ENCODE results near the gene PPP1R7.

PPP1R7 gene

DNA sequence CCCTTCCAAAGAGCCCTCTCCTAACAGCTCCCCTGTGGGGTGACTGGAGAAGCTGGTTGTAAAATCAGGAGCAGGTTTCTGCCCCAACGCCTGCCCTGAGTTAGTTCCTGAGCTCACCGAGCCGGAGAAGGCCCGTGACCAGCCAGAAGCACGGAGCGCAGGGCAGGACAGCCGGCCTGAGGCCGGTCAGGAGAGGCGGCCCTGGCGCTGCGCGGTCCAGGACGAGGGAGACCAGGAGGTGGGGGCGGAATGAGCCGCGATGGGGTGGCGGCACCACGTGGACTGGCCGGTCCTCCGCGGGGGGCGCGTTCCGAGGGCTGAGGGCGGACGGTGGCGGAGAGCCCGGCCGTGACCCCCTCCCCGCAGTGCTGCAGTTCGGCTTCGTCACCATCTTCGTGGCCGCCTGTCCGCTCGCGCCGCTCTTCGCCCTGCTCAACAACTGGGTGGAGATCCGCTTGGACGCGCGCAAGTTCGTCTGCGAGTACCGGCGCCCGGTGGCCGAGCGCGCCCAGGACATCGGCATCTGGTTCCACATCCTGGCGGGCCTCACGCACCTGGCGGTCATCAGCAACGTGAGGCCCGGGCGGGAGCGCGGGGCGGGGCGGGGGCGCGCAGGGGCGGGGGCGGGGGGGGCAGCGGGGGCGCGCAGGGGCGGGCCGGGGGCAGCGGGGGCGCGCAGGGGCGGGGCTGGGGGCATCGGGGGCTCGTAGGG is 67.2 kb downstream of the PPP1R7 start:
- peak; percentile 65 to 88 for DNase-seq

DNA sequence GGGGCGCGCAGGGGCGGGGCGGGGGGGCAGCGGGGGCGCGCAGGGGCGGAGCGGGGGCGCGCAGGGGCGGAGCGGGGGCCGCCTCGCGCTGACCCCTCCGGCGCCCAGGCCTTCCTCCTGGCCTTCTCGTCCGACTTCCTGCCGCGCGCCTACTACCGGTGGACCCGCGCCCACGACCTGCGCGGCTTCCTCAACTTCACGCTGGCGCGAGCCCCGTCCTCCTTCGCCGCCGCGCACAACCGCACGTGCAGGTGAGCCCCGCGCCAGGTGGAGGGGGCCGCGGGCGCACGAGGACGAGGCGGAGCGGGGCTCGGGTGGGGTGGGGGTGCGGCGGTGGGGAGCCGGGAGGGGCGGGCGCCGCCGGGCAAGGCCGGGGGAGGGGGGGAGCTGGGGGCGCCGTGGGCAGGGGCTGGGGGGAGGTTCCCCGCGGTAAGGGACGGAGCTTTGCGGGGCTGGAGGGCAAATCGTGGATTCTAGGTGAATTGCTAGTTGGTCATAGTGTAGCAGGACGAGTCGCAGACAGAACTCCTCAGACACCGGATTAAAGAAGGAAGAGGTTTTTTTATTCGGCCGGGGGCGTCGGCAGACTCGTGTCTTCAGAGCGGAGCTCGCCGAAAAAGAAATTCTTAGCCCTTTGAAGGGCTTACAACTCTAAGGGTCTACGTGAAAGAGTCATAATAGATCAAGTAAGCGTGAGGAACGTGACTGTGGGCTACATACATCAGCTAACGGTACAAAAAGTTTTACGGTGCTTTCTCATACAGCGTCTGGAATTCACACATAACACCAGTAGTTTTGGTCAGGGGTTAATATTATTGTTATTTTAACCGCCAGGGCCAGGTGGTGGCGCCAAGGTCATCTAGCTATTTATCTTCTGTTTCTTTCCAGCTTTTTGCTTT is 68.1 kb downstream of the PPP1R7 start:
- peak in 1 of 2 experiments; percentile 73 for DNase-seq

DNA sequence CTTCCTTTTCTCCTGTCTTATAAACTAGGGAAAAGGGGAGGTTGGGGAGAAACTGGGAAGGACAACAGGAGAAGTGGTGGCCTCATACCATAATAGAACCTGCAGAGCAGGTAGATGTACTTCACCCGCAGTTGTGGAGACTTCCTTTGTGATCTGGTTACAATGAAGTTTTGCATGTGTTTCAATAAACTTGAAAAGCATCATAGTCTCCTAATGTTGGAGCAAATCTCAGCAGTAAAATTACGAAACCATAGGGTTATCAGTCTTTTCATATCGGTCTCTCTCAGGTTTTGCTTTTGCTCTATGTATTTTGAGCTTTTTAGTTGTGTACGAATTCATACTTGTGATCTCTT is 68.7 kb downstream of the PPP1R7 start:
- peak in 1 of 2 experiments; percentile 60 for DNase-seq

DNA sequence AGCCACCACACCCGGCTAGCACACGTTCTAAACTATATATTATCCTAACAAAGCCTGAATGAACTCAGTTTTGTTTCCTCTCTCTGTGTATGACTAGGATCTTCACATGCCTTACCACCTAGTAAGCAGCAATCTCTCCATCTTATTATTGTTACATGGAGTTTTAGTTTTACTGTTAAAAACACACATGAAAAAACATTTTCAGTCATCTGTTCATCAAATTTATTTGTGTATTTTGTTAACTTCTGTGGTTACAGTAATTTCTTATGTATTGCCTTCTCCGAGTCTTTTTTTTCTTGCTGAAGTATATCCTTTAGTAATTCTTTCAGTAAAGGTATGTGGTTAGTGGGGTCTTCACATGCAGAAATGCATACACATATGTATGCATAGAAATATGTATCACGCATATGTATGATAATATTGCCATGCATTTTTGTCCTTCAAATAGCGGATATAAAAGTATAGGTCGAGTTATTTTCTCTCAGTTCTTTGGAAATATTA is 69.6 kb downstream of the PPP1R7 start:
- DNase-seq: no peak

DNA sequence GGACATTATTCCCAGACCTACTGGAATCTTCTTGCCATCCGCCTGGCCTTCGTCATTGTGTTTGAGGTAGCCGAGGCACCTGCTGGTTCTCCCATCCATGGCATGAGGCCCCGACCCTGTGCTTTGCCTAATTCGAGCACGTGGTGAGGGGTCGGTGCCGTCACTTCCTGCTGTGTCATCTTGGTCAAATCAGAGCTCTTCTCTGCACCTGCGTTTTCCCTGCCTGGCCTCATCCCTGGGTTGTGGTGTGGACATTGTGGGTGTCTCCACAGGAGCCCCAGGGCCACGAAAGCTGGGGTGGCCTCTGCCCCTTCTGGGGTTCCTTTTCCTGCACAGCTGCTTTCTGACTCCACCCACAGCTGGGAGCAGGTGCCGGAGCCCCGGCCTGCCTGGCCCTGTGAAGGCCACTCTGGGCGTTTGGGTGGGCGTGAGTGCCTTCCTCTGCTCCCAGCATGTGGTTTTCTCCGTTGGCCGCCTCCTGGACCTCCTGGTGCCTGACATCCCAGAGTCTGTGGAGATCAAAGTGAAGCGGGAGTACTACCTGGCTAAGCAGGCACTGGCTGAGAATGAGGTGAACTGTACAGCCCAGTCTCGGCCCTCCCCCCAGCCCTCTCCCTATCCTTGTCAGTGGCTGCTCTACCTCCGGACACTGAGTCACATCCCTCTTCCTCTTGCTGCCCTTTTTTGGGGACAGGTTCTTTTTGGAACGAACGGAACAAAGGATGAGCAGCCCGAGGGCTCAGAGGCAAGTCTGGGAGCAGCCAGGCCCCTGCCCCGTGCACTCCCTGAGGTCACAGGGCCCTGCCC is 73.1 kb downstream of the PPP1R7 start:
- DNase-seq: no peak

DNA sequence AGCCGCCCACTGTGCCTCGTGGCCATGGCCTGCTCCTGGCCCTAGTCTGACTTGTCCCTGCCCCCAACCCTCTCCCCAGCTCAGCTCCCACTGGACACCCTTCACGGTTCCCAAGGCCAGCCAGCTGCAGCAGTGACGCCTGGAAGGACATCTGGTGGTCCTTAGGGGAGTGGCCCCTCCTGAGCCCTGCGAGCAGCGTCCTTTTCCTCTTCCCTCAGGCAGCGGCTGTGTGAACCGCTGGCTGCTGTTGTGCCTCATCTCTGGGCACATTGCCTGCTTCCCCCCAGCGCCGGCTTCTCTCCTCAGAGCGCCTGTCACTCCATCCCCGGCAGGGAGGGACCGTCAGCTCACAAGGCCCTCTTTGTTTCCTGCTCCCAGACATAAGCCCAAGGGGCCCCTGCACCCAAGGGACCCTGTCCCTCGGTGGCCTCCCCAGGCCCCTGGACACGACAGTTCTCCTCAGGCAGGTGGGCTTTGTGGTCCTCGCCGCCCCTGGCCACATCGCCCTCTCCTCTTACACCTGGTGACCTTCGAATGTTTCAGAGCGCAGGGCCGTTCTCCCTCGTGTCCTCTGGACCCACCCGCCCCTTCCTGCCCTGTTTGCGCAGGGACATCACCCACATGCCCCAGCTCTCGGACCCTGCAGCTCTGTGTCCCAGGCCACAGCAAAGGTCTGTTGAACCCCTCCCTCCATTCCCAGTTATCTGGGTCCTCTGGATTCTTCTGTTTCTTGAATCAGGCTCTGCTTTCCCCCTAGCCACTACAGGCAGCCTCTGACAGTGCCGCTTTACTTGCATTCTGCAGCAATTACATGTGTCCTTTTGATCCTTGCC is 74.0 kb downstream of the PPP1R7 start:
- DNase-seq: peak in 1 of 2 experiments; percentile 59

DNA sequence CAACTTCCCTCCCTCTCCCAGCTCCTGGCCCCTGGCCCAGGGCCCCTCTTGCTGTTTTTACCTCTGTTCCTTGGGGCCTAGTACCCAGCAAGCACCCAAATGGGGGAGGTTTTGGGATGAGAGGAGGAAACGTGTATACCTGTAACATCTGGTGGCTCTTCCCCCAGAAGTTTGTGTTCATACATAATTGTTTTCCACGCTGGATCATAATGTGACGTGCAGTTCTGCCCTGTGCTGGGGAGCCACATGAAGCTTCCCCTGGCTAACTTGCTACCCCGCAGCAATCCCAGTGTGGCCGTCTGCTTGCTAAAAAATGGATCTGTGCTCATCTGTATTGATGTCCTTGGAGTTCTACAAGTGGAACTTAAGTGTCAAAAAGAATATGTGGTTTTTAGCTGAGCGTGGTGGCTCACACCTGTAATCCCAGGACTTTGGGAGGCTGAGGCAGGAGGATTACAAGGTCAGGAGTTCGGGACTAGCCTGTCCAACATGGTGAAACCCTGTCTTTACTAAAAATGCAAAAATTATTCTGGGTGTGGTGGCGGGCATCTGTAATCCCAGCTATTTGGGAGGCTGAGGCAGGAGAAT is 74.7 kb downstream of the PPP1R7 start:
- DNase-seq: no peak

DNA sequence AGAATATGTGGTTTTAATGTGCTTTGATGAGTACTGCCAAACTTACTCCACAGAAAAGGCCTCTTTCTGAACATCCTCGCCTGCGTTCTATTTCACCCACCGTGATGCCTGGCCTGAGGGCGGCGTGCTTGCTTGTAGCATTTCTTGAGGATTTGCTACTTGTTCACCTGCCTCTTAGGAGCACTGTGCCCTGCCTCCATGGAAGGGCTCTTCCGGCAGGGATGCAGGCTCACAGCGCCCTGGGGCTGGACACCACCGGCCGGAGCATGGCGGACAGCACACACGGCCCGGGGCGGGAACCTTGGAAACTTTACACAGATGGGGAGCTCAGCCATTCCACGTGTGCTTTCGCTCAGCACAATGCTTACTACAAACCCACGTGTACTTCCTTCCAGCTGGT is 75.3 kb downstream of the PPP1R7 start:
- no peak for DNase-seq

DNA sequence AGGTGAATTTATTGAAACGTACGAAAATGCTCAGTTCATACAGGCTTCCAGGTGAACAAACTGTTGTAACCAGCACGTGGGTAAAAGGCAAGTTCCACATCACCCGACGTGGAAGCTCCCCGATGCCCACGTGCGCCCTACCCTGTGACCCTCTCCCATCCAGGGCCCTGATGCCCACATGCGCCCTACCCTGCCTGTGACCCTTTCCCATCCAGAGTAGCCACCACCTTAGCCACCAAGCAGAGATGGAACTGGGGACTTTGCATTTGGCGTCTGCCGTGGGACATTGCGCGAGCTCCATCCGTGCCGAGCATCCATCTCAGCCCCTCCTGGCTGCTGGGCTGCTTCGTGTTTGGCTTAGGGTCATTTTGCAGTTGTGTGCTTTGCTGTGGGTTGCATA is 75.7 kb downstream of the PPP1R7 start:
- DNase-seq: no peak

DNA sequence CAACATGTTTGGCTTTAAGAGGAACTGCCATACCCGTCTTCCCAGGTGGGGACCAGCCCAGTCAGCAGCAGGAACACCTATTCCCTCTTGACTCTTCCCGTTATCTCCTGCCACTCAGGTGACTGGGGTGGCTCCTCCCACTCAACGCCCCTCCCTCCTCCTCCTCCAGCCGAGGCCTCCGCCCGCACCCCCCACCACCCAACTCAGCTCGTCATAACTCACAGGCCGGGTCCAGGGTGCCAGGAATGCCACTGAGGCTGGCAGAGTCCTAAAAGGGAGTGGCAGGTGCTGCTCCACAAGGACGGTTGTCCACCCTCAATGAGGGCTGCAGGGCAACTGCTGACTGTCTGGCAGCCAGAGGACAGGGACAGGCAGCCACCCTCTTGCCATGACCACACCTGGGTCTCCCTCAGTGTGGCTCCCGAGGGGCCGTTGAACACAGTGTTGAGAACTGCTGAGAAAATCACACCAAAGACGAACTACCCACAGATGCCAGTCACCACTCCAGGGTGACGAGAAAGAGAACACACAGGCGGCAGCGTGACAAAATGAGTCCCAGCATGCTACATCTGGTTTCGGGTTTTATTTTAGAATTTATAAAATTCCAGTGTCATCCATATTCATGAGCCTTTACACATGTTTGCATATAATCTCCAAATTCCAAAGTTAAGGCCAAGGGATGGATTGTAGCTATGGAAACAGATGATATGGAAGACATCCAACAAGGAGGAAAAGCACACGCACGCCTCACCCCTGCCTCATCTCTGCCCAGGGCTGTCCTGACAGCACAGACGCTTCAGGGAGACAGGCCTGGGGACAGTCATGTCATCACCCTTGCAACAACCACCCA is 76.7 kb downstream of the PPP1R7 start:
- no peak for DNase-seq

DNA sequence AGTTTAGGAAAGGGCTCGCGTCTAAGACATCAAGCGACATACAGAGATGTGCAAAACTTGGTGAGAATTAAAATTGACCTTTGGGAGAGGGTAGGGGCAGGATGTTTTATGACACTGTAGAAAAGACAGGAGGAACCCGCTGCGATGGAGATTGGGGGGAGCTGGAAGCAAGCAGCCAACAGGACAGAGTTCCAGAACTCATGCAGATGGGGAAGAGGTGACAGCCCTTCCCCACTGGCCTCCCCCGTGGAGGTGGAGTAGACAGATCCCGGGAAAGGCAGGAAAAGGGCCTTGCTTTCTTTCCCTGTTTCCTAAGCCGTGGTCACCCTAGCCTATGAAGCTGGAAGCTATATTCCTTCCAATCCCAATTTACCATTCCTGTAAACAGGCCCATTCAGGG is 77.3 kb downstream of the PPP1R7 start:
- no peak for DNase-seq

DNA sequence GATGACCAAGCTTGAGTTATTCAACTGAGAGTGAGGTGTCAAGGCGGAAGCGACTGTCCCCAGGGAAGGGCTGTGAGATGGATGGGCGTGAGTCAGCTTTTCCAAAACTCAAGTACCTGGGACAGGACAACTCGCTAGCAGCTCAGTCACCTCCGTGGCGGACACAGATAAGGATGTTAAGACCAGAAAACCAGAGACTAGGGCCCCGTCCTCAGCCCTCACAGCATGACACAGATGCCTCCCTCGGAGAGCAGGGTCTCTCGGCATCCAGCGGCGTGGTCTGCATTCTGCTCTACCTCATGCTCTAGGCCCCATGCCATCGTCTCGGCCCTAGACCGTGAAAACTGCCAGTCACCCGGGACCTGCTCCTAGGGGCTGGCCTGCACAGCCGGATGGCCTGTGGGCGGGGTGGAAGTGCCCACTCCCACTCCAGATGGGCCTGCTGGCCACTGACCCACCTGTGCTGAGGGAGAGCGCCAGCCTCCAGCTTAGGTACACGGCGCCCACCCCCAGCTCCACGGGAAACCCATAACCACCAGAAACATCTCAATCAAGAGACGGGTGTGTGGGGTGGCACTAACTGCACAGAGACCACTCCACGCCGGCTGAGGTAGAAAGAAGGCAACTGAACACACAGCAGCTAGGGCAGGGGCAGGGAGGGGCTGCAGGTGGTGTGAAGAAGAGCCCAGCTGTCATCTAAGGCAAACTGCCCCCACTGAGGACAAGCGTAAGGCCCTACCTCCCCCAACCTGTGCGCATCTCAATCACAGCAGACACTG is 78.0 kb downstream of the PPP1R7 start:
- no peak for DNase-seq

DNA sequence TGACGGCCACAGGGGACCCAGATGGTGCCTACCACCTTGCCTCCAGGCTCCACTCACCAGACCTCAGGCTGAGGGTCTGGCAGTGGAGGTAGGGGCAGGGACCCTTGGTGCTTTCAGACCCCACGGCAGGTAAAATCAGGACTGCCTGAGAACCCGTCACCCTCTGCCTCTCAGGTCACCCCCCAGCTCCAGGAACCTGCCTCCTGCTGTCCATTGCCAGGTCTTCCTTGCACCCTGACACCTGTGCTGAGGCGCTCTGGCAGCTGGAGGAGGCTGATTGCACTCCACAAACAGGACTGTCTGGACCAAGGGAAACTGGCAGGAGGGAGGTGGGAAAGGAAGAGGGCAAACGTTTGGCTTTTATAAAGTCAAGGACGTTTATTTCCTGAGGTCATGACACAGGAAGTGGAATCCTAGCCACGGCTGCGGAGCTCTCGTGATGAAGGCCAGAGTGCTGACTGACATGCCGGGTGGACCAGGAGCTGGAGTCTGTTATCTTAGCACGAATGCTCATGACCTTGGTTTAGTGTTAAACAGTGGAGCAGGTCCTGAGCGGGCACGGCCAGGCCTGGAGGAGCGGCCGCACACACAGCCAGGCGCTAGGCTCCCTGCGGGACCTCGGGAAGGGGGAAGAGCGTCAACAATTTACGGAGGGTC is 78.7 kb downstream of the PPP1R7 start:
- DNase-seq: no peak

DNA sequence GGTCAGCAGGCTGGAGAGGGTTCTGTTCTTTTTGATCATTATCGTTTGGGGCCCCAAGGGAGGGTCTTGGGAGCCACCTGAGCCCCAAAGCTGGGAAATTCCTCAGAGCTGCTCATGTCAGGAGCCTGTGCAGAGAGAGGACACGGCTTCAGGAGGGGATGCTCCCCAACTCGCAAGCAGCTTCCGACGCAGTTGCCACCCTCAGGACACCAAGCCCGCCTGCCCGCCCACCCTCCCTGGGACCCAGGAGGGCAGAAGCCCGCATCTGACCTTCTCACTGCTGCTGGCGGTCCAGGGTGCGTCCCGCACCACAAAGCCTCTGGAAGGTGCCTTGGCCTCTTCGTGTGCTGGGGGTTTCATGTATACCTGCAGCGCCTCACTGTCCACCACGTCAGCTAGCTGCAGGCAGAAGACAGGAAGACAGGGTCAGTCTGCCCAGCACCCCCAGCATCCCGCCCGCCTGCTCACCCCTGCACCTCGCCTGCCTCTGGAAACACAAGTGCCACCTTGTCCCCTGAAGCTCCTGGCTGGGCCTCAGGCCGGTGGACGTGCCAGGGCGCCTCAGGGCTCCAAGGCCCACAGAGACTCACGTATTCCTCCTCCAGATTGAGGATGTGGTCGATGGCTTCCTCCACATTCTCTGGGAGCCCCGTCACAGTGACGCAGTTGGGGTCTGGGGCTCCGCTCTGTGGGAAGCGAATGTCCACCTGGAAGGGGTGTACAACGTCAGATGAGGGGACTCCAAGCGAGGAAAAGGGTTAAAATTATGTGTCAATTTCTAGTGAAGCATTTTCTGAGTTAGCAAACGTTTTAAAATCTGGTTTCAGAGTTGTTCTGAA is 79.5 kb downstream of the PPP1R7 start:
- DNase-seq: no peak

DNA sequence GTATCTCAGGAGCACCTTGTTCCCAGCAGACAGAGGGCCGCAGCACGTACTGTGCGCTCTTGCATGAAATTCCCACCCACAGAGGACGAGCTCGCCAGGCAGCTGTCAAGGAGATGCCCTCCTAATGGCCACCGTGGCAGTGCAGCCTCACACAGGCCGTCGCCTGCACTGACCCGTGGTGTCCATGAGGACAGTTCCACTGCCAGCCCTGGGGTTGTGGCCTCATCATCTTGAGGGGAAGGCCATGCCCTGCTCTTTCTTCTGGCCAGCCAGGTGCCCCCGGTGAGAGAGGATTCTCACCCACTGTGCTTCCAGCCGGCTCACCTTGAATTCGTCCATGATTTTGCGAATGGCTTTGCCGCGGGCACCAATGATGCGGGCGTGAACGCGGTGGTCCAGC is 80.2 kb downstream of the PPP1R7 start:
- DNase-seq: no peak

DNA sequence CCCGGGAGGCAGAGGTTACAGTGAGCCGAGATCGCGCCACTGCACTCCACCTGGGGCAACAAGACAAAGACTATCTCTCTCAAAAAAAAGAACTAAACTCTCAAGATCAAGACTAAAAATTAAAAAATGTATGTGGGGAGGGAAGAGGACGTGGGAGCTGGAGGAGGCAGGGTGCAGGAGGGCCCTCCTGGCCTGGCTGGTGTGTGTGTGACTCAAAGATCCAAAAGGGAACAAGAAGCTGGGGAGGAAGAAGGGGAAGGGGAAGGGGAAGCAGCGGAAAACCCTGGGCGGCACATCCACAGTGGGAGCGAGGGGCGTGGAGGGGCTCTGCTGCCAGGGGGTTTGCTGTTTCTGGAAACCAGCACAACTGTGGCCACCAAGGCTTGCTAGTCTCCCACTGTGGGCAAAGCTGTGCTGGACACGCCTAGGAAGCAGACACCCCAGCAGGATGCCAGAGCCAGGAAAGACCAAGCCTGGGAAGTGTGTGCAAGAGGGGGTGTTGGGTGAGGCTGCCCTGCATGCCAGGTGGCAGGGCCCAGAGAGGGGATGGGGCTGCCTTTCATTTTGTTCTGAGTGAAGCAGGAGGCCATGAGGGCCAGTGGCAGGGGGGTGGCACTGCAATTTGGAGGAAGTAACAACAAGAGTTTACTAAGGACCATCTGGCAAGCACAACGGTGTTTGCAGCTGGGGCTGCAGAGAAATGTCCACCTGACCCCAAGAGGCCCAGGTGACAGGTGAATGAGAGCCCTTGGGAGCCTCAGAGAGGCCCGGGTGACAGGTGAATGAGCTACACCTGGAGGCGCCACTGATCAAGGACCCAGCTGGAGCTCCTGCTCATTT is 82.7 kb downstream of the PPP1R7 start:
- DNase-seq: no peak

Measured in NCI-H526 (cell line).